Sigmoid colon (tissue), 7 donors: ENCODE data around the gene MRGPRD. TPM values are rescaled to one million over a fixed set of nuclear protein-coding genes. Genes with fewer than 3 reads are reported as not detected.

Experiments used
- DNase-seq: peaks from one replicate; pipeline ENCODE4 v3.0.0-alpha.2; 2019
- H3K27ac ChIP-seq, 4 donors: fragments of 200-600 bp; sonication (generic); one replicate each; pipeline ENCODE4 v1.5.1; 2016 to 2019; ENCODE audit warnings: mild to moderate bottlenecking in 1 of 4
- H3K27me3 ChIP-seq, 3 donors: fragments of 200-600 bp; sonication (generic); one replicate each; pipeline ENCODE4 v1.5.1; 2019; ENCODE audit warnings: mild to moderate bottlenecking in 1 of 3
- H3K36me3 ChIP-seq, 4 donors: fragments of 200-600 bp; sonication (generic); one replicate each; pipeline ENCODE4 v1.5.1; 2016 to 2019
- H3K4me1 ChIP-seq, 4 donors: fragments of 200-600 bp; sonication (generic); one replicate each; pipeline ENCODE4 v1.5.1; 2017 to 2019
- H3K4me3 ChIP-seq, 4 donors: fragments of 200-600 bp; sonication (generic); one replicate each; pipeline ENCODE4 v1.5.1; 2017 to 2019; ENCODE audit warnings: mild to moderate bottlenecking in 2 of 4, moderate library complexity in 1 of 4
- H3K9me3 ChIP-seq, 4 donors: fragments of 200-600 bp in 3 of 4; sonication (generic) in 3 of 4; one replicate each; pipeline versions ENCODE4 v1.5.1 to v1.6.1; 2013 to 2019
- CTCF ChIP-seq, 4 experiments: fragments of 450-650 bp in 3 of 4; fragments of 200-600 bp in 1 of 4; IDR thresholded peaks; one replicate each; pipeline ENCODE4 v1.5.1; 2016 to 2019; ENCODE audit warnings: antibody characterized with exemption in 4 of 4, mild to moderate bottlenecking in 3 of 4, moderate library complexity in 2 of 4
- EP300 ChIP-seq, 4 donors: sonication (generic); formaldehyde crosslinking; IDR thresholded peaks; one replicate each; pipeline ENCODE4 v1.6.1; 2017; ENCODE audit warnings: antibody characterized with exemption in 4 of 4
- POLR2A ChIP-seq, 2 donors: fragments of 450-650 bp; IDR thresholded peaks; one replicate each; pipeline ENCODE4 v1.6.1; 2016; ENCODE audit warnings: antibody characterized with exemption in 2 of 2, mild to moderate bottlenecking in 2 of 2, moderate library complexity in 2 of 2
- POLR2AphosphoS5 ChIP-seq, 4 donors: sonication (generic); formaldehyde crosslinking; IDR thresholded peaks; one replicate each; pipeline ENCODE4 v1.6.1; 2017; ENCODE audit warnings: antibody characterized with exemption in 4 of 4
- WGBS, 2 donors: extraction: QIAGEN DNeasy Blood & Tissue Kit; methylation state at CpG; one replicate each; pipeline ENCODE4 v1.1.7; 2013; 5-methylcytosine and 5-hydroxymethylcytosine counted together
- intact Hi-C: fragments of 100-400 bp; cut with DNase I; formaldehyde crosslinking; loops from one replicate; pipeline ENCODE4 v1.15.1; 2023
- polyA plus RNA-seq, 3 donors: library from polyadenylated mRNA; stranded (reverse); fragments of 200-250 nt; gene quantifications; one replicate each; pipeline ENCODE4 v1.2.3, GENCODE V29; 2013
- total RNA-seq, 4 donors: library from RNA; depleted of rRNA; stranded (reverse); fragments of >200 nt; gene quantifications; one replicate each; pipeline ENCODE4 v1.1.0, GENCODE V29; 2016
- donor health status: healthy with polysubstance abuse.
- donor health status: Bipolar disorder and iron deficiency.
- donor health status: healthy.

The MRGPRD gene
- total and polyA plus RNA-seq, 7 donors, result 1.9 to 2.2 (median 2.1) TPM; not detected in 4

DNA sequence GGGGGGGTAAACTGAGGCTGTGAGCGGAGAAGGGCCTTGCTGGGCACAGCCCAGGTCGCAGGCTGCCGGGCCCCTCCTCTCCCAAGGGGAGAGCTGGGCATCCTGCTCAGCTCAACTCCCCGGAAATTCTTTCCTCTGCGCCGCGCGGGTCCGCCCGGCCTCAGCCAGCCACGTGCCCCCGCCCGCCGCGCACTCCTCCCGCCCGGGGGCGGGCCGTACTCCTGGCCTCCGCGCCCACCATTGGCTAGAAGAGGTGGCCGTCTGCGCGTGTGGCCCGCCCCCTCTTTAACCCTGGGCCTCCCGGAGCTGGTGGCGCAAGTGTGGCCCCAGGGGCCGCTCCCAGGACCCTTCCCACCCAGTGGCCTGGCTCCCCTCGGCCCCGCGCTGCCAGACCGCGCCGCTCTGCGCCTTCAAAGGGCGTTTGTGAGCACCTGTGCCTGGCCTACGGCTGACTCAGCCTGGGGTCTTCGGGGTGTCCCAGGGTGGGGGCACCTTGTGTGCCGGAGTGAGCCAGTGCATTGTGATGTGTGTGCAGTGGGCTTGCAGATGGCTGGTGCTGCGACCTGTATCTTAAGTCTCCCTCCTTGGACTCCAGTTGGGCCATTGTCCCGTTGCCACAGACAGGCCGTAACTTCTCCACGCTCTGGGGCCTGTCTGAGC, 30.3 kb upstream of the MRGPRD start:
- Histone ChIP-seq H3K4me1 (peaks cover 0 to 73% (median 69%) of the 10 kb centered on the region in 4 donors), H3K9me3 (no peaks in the 10 kb centered on the region), H3K4me3 (peak overlapping the region; percentile 75 to 84 (median 78)), H3K27ac (peak overlapping the region; percentile 91 to 100 (median 98)), H3K27me3 (no peaks in the 10 kb centered on the region), H3K36me3 (peaks cover under 1 to 27% (median 10%) of the 10 kb centered on the region in 4 donors)
- peak; percentile 97 for DNase-seq
- intact Hi-C loops, result loop anchor here (2.0 to 5.0 kb wide), 2 partner anchors 84 to 169 kb away; partner anchors contain the start of gene CPT1A
- no peak for TF ChIP-seq CTCF (IDR thresholded peaks at IDR 0.05)
- TF ChIP-seq EP300 (IDR thresholded peaks at IDR 0.05), result no peak
- peak; percentile 82 to 92 (median 86) for TF ChIP-seq POLR2AphosphoS5 (IDR thresholded peaks at IDR 0.05)
- TF ChIP-seq POLR2A (IDR thresholded peaks at IDR 0.05), result peak; percentile 68 to 92
- WGBS, 2 donors, result 8 to 12% methylated on average over 43 of the region's 43 CpGs

GRCh38 chr11:69010361-69010891, 29.6 kb upstream of the MRGPRD start:
- H3K4me3 ChIP-seq, result peak overlapping the region; percentile 75 to 84 (median 78)
- DNase-seq, result peak; percentile 82
- no peaks in the 10 kb centered on the region for H3K9me3 ChIP-seq
- peak overlapping the region; percentile 91 to 100 (median 98) for H3K27ac ChIP-seq
- H3K4me1 ChIP-seq, result peaks cover 0 to 78% (median 73%) of the 10 kb centered on the region in 4 donors
- intact Hi-C loops, result loop anchor here (2.0 to 5.0 kb wide), 2 partner anchors 84 to 168 kb away; partner anchors contain the start of gene CPT1A
- WGBS, 2 donors, result 30 to 56% methylated on average over 9 of the region's 9 CpGs
- TF ChIP-seq EP300 (IDR thresholded peaks at IDR 0.05) (no peak), POLR2AphosphoS5 (IDR thresholded peaks at IDR 0.05) (peak in 1 of 4 donors; percentile 18)
- no peaks in the 10 kb centered on the region for H3K27me3 ChIP-seq
- H3K36me3 ChIP-seq, result peaks cover 7 to 34% (median 16%) of the 10 kb centered on the region in 4 donors

DNA sequence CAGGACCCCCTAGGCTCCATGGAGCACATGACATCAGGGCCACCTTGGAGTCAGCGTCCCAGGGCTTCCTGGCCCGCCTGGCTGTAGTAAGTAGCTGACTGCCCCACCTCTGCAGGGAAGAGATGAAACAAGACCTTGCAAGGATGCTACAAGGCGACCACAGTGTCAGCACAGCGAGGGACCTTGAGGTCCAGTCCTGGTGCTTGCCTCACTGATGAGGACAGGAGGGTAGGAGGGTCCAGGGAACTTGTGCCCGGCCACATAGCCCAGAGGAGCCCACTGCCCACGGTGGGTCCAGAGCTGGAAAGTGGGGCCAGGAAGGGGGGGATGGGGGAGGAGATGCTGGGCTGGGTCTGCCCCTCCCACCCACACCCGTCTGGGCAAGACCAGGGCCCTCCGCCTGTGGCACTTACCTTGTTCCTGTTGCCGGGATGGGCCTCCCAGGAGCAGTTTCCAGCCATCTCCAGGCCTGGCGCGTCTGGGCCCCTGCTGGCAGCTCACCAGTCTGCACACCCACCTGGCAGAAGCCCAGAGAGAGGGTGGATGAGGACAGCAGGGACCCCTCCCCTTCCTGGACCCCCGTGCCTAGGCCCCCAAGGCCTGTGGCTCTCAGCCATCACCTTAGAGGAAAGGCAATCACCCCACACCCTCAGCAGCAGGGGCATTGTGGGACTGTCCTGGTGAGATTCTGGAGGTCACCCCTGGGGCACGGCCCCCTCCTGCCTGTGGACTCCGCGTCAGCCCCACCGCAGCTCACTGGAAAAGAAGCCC, 28.8 kb upstream of the MRGPRD start:
- Histone ChIP-seq H3K36me3 (peaks cover 15 to 42% (median 24%) of the 10 kb centered on the region in 4 donors), H3K9me3 (no peaks in the 10 kb centered on the region), H3K27ac (peak overlapping the region; percentile 91 to 100 (median 98)), H3K27me3 (no peaks in the 10 kb centered on the region), H3K4me3 (peak overlapping the region; percentile 75 to 84 (median 78)), H3K4me1 (peaks cover 0 to 78% (median 73%) of the 10 kb centered on the region in 4 donors)
- intact Hi-C loops, result loop anchor here (2.0 to 5.0 kb wide), 2 partner anchors 83 to 167 kb away; partner anchors contain the start of gene CPT1A
- DNase-seq, result peak; percentile 72
- TF ChIP-seq CTCF (IDR thresholded peaks at IDR 0.05), result no peak
- 59 to 73% methylated on average over 16 of the region's 16 CpGs for WGBS, 2 donors

GRCh38 chr11:69008737-69009440, 28.1 kb upstream of the MRGPRD start:
- Histone ChIP-seq H3K4me1 (peaks cover 0 to 78% (median 73%) of the 10 kb centered on the region in 4 donors), H3K27me3 (no peaks in the 10 kb centered on the region), H3K4me3 (peak overlapping the region in 3 of 4 donors; percentile 75 to 79 (median 78)), H3K27ac (peak overlapping the region; percentile 91 to 100 (median 98)), H3K9me3 (no peaks in the 10 kb centered on the region), H3K36me3 (peaks cover 22 to 49% (median 31%) of the 10 kb centered on the region in 4 donors)
- no peak for TF ChIP-seq CTCF (IDR thresholded peaks at IDR 0.05)
- TF ChIP-seq EP300 (IDR thresholded peaks at IDR 0.05), result peak in 1 of 4 donors; percentile 33
- TF ChIP-seq POLR2A (IDR thresholded peaks at IDR 0.05), result peak; percentile 45 to 56
- TF ChIP-seq POLR2AphosphoS5 (IDR thresholded peaks at IDR 0.05), result peak; percentile 81 to 93 (median 83)
- 23 to 55% methylated on average over 17 of the region's 17 CpGs for WGBS, 2 donors
- DNase-seq, result peak; percentile 98
- intact Hi-C loops, result no loop called here
